Measurements from ENCODE around the gene FGF4.
"Not testable (repeated sequence)": the region's sequence is repeated elsewhere in the genome, so short reads cannot be mapped to it uniquely, and the experiment has no call there.

Gene FGF4

GRCh38 chr11:69771466-69771865 is 3.7 kb downstream of the FGF4 start:
- DNase-seq, result no peak

- DNase-seq, result no peak
These were observed 4.6 kb downstream of the FGF4 start for GRCh38 chr11:69770540-69770939.

- no peak for DNase-seq
These were observed 9.6 kb downstream of the FGF4 start for GRCh38 chr11:69765498-69765995.

GRCh38 chr11:69764918-69765317 is 10.2 kb downstream of the FGF4 start:
- not testable (repeated sequence) for DNase-seq

GRCh38 chr11:69760319-69760718 is 14.8 kb downstream of the FGF4 start:
- no peak for DNase-seq

- no peak for DNase-seq
These were observed 22.3 kb downstream of the FGF4 start for GRCh38 chr11:69752890-69753289.

- no peak for DNase-seq
These were observed 24.1 kb downstream of the FGF4 start for GRCh38 chr11:69750875-69751597.

GRCh38 chr11:69750108-69750850 is 24.9 kb downstream of the FGF4 start:
- DNase-seq, result no peak

GRCh38 chr11:69748637-69749036 is 26.5 kb downstream of the FGF4 start:
- DNase-seq, result no peak

GRCh38 chr11:69746752-69747742 is 28.1 kb downstream of the FGF4 start:
- no peak for DNase-seq

- DNase-seq, result no peak
These were observed 29.0 kb downstream of the FGF4 start for GRCh38 chr11:69746140-69746539.

GRCh38 chr11:69745201-69745600 is 29.9 kb downstream of the FGF4 start:
- no peak for DNase-seq

GRCh38 chr11:69744435-69744834 is 30.7 kb downstream of the FGF4 start:
- no peak for DNase-seq

GRCh38 chr11:69734841-69735240 is 40.3 kb downstream of the FGF4 start:
- no peak for DNase-seq

- no peak for DNase-seq
These were observed 40.8 kb downstream of the FGF4 start for GRCh38 chr11:69734367-69734766.

GRCh38 chr11:69732910-69733309 is 42.2 kb downstream of the FGF4 start:
- no peak for DNase-seq

- no peak for DNase-seq
These were observed 44.0 kb downstream of the FGF4 start for GRCh38 chr11:69731110-69731509.

GRCh38 chr11:69730500-69730899 is 44.6 kb downstream of the FGF4 start:
- no peak for DNase-seq

GRCh38 chr11:69729252-69729651 is 45.9 kb downstream of the FGF4 start:
- DNase-seq, result no peak

GRCh38 chr11:69727266-69727665 is 47.9 kb downstream of the FGF4 start:
- DNase-seq, result no peak

- no peak for DNase-seq
These were observed 48.7 kb downstream of the FGF4 start for GRCh38 chr11:69726481-69726880.

GRCh38 chr11:69726019-69726418 is 49.1 kb downstream of the FGF4 start:
- no peak for DNase-seq

GRCh38 chr11:69721745-69722144 is 53.4 kb downstream of the FGF4 start:
- DNase-seq, result no peak

Data from CD4-positive, alpha-beta T cell treated with Interleukin-4 for 1 hour (primary cell).